Bronchial epithelial cell (primary cell): ENCODE data around the gene CELF2. TPM values are rescaled to one million over a fixed set of nuclear protein-coding genes. Genes with fewer than 3 reads are reported as not detected.

Experiments used
- DNase-seq: peaks from one replicate; pipeline ENCODE4 v3.0.0-alpha.2; 2010; ENCODE audit warnings: low read depth
- FAIRE-seq: peaks from 2 replicates; lab custom pipeline; 2011; peaks lifted over from hg19 to GRCh38; lab: Jason Lieb, UNC
- H3K27me3 ChIP-seq: 2 replicates; pipeline ENCODE4 v1.5.1; 2011; ENCODE audit warnings: low read length; ENCODE audit not compliant: control insufficient read depth, insufficient read depth
- H3K36me3 ChIP-seq: 2 replicates; pipeline ENCODE4 v1.5.1; 2011; ENCODE audit warnings: low read length; ENCODE audit not compliant: control insufficient read depth, insufficient read depth
- H3K4me3 ChIP-seq: 2 replicates; pipeline ENCODE4 v1.5.1; 2011; ENCODE audit warnings: mild to moderate bottlenecking, low read depth, low read length, control low read depth
- CTCF ChIP-seq: IDR thresholded peaks from 2 replicates; pipeline ENCODE4 v1.5.1; 2011; ENCODE audit warnings: mild to moderate bottlenecking, moderate library complexity, low read length, control low read depth, inconsistent platforms; ENCODE audit not compliant: insufficient read depth, severe bottlenecking
- total RNA-seq: library from RNA; depleted of rRNA; stranded (reverse); fragments of >200 nt; gene quantifications from 2 replicates; pipeline ENCODE4 v1.2.1, GENCODE V29; 2014

The CELF2 gene
- total RNA-seq, 1 donor from 2014 or later, result 2.1 TPM

- Histone ChIP-seq H3K27me3 (no peaks in the 10 kb centered on the region), H3K4me3 (no peak overlapping the region), H3K36me3 (no peaks in the 10 kb centered on the region)
- no peak for TF ChIP-seq CTCF
- DNase-seq, result no peak
- FAIRE-seq, result no peak
These were observed 127.8 kb downstream of the CELF2 start for GRCh38 chr10:11145495-11145855.

- FAIRE-seq (no peak), DNase-seq (no peak)
- Histone ChIP-seq H3K27me3 (no peaks in the 10 kb centered on the region), H3K4me3 (no peak overlapping the region), H3K36me3 (no peaks in the 10 kb centered on the region)
- no peak for TF ChIP-seq CTCF
These were observed 128.9 kb downstream of the CELF2 start for GRCh38 chr10:11146402-11147171.

- FAIRE-seq, result no peak
- H3K36me3 ChIP-seq, result no peaks in the 10 kb centered on the region
- TF ChIP-seq CTCF, result no peak
- no peaks in the 10 kb centered on the region for H3K27me3 ChIP-seq
- DNase-seq, result no peak
- H3K4me3 ChIP-seq, result no peak overlapping the region
These were observed 130.1 kb downstream of the CELF2 start for GRCh38 chr10:11147722-11148121.

GRCh38 chr10:11148142-11149028 is 130.7 kb downstream of the CELF2 start:
- FAIRE-seq, result no peak
- H3K36me3 ChIP-seq, result no peaks in the 10 kb centered on the region
- H3K4me3 ChIP-seq, result no peak overlapping the region
- DNase-seq, result no peak
- H3K27me3 ChIP-seq, result no peaks in the 10 kb centered on the region
- no peak for TF ChIP-seq CTCF

- FAIRE-seq, result no peak
- TF ChIP-seq CTCF, result no peak
- H3K27me3 ChIP-seq, result no peaks in the 10 kb centered on the region
- H3K36me3 ChIP-seq, result no peaks in the 10 kb centered on the region
- DNase-seq, result no peak
- H3K4me3 ChIP-seq, result no peak overlapping the region
These were observed 132.1 kb downstream of the CELF2 start for GRCh38 chr10:11149807-11150141.
